Hippocampal formation (tissue), 2 donors: Measurements from ENCODE around the gene MYLK2.
"Not testable (repeated sequence)": the region's sequence is repeated elsewhere in the genome, so short reads cannot be mapped to it uniquely, and the experiment has no call there.

Experiments used
- DNase-seq, 2 donors: peaks; one replicate each; lab custom pipeline; 2025; lab: John Stamatoyannopoulos, UW

The MYLK2 gene

DNA sequence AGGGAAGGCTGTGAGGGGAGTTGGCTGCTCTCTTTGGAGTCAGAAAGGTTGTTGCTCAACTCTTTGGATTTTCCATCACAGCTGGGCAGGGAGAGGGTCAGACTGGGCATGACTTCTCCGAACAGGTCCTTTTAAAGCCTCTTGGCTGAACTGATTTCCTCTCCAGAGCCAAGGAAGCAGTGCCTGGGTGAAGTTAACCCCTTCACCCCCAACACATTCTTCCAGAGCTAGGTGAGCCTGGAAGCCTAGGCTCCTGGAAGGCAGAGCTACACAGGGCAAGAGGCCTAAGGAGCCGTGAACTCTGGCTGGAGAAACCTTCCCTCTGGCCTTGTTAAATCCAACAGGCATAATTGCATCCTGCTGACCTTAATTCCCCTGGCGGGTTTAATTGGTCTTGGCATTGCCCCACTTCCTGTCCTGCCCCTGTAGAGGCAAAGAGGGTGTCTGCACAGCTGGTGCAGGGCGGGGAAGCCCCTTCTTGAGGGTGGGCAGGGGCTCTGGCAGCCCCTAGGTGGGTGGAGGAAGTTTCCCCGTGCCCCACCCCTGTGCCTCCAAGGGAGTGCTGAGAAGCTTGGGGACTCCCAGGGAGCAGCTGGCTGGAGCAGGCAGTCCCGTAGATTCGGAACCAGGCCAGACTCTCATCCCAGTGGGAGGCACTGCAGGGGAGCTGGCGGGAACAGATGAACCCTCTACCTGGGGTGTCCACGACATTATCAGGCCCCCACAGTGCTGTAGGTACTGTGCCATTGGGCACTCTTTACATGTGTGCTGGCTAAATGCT, 3.6 kb upstream of the MYLK2 start:
- no peak for DNase-seq

DNA sequence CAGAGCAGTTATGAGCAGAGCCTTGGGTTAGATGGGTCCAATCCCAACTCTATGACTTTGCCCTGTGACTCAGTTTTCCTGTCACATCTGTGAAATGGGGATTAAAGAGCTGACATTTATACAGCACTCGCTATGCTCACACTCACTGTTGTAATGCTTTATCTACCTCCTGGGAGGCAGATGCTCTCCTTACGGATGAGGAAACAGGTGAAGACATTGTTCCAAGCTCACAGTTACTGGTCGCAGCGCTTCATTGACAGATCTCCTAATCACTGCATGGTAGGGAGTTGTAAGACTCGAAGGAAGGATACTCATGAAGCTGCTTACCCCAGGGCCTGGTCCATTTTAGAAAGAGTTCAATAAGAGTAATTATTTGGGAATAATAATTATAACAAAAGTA, 2.9 kb upstream of the MYLK2 start:
- no peak for DNase-seq

DNA sequence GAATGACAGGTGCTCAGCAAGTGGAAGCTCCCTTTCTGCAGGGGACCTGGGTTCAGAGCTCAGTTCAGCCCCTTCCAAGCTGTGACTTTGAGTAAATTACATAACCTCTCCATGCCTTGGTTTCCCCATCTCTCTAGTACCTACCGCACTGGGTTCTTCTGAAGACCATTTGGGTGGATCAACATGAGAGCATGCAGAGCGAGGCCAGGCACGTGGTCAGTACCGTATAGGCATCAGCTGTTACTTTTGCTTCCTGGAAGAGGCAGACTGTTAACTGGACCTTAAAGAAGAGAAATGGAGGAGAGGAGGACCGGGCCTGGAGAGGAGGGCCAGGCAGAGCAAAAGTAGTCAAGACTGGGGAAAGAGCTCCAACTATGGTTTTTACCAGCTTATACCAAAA, 1.7 kb upstream of the MYLK2 start:
- no peak for DNase-seq

DNA sequence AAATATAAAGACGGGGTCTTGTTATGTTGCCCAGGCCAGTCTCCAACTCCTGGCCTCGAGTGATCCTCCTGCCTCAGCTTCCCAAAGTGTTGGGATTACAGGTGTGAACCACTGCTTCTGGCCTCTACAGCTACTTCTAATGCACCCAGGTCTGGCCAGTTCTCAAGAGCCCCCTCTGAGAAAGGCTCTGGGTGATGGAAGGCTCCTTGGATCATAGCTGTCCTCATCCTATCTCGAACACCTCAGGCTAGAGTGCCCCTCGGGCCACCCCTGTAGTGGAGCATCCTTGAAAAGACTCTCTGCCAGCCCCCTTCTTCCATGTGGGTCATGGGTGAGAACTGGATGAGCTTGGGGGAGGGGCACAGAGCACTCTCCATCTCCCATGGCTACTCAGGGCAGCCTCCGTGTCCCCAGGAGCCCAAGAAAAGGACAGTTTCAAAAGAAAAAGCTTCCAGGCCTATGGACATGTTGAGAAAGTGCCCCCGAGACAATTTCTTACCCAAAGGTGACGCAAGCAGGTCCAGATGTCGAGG, 714 bp upstream of the MYLK2 start:
- DNase-seq, result no peak

DNA sequence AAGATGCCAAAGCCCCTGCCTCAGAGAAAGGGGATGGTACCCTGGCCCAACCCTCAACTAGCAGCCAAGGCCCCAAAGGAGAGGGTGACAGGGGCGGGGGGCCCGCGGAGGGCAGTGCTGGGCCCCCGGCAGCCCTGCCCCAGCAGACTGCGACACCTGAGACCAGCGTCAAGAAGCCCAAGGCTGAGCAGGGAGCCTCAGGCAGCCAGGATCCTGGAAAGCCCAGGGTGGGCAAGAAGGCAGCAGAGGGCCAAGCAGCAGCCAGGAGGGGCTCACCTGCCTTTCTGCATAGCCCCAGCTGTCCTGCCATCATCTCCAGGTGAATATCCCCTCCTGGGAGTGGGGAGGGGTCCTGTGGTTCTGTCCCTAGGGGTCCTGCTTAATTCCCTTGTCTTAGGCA, 1.1 kb downstream of the MYLK2 start:
- DNase-seq, result no peak

DNA sequence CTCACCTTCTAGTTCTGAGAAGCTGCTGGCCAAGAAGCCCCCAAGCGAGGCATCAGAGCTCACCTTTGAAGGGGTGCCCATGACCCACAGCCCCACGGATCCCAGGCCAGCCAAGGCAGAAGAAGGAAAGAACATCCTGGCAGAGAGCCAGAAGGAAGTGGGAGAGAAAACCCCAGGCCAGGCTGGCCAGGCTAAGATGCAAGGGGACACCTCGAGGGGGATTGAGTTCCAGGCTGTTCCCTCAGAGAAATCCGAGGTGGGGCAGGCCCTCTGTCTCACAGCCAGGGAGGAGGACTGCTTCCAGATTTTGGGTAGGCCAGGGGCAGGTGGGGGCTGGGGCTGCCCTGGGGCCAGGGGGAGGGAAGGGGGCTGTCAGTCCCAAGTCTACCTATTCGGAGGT, 2.3 kb downstream of the MYLK2 start:
- no peak for DNase-seq

DNA sequence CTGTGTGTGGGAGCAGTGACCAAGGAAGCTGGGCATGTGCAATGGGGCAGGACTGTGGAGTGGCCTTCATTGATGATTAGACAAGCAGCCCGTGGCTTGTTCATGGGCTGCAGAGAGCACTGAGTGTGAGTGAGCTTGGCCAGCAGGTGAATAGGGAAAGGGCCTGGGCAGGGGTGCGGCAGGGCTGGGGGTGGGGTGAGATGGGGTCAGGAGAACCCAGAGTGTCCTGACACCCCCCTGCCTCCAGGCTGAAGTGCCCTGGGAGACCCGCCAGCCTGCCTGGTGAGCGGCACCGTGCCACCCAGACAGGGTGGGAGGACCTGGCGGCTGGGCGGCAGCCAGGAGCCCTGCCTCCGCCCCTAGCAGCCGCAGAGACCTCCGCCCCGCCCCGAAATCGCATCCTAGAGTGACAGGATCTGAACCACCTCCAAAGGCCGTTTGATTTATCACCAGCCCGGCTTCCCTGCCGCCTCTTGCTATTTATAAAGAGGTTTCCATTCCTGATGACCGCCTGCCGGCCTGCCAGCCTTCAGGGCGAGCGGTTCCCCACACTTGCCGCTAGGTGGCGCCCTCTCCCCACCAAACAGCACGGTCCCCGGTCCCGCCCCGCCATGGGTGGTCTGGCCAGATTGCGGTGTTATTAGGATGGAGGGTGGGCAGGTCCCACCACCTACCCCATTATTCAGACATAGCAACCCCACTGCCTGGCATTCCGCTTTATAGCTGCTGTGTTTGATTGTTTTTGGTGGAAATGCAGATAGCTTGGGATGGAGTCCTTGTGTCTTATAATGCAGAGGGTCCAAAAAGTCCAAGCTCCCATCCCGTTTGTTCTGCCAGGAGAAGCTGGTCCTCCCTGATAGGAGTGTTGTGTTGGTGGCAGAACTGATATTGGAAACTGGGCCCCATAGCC, 3.5 kb downstream of the MYLK2 start:
- peak in 1 of 2 donors; percentile 64 for DNase-seq

DNA sequence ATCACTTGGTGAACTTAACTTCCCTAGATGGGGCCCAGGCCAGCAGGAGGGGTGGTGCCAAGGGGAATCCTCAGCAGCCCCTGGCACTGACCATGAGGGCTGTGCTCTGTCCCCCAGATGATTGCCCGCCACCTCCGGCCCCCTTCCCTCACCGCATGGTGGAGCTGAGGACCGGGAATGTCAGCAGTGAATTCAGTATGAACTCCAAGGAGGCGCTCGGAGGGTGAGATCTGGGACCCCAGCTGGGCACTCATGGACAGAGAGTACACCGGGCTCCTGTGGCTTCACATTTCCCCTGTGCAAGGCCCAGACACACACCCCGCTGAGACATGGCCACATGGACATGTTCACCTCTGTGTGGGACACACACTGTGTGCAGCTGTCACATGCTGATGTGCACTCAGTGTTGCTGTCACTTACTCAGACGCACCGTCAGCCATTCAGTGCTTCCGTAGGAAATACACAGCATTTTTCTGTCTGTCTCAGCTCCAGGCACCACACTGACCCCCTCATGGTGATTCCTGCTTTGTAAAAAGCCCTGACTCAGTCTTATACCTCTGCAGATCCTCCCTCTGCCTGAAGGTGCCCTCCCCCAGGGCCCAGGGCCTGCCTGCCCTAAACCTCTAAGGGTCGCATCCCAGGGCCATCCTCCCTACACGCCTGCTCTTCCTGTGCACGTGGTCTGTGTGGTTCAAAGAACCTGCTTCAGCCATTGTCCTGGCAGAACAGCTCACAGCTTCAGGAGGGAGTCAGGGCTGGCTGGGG, 4.4 kb downstream of the MYLK2 start:
- DNase-seq, result no peak

DNA sequence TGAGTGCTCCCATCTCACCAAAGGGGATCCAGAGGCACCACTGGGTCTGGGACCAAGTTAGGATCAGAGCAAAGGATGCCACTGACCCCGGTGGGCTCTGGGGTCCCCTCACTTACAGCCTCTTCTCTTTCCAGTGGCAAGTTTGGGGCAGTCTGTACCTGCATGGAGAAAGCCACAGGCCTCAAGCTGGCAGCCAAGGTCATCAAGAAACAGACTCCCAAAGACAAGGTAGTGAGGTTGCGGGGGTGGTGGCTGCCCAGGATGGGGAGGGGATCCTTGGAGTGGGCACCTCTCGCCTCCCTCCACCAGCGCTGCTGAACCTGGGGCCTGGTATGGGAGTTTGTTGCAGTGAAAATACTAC, 4.9 kb downstream of the MYLK2 start:
- no peak for DNase-seq

DNA sequence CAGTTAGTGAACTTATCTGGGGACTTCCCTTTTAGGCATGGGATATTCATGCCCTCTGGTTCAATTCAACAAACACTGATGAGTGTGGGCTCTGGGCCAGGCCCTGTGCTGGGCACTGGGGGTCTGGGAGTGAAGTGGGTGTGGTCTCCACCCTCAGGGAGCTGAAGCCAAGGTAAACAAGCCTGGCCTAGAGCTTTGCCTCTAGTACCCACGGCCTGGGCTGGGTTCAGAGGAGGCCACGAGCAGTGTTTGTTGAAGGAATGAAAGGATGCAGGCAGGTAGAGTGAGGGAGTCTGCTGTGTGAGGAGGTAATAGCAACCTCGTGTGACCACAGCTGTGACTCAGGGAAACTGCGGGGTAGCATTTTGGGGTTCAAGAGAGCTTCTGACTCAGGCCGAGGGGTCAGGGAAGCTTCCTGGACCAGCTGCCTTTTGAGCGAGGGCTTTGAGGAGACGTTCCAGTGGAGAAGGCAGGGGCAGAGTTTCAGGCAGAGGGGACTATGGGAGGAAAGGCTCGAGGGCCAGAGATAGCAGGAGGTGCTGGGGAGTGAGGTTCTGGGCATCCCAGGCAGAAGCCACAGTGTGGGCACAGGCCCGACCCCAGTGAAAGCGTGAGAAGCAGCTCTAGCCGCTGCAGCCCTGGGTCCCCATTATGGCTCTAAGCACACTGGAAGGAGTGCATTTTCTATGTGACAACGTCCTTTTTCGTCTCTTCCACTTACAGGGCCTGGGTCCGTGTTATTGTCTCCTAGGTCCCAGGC, 5.6 kb downstream of the MYLK2 start:
- DNase-seq, result no peak

DNA sequence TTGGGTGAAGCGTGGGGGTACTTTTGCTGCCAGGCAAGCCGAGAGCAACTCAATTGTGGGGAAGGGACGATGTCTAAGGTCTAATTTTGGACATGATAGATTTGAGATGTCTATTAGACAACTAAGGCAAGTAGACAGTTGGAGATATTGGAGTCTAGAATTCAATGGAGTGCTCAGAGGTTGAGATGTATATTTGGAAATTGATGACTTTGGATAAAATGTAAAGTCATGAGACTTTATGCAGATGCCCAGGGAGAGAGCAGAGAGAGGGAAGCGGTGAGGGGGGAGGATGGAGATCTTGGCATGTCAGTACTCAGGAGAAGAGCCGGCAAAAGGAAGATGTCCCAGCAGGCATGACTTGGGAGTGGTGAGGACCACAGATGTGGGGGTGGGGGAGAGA, 6.9 kb downstream of the MYLK2 start:
- DNase-seq, result no peak

DNA sequence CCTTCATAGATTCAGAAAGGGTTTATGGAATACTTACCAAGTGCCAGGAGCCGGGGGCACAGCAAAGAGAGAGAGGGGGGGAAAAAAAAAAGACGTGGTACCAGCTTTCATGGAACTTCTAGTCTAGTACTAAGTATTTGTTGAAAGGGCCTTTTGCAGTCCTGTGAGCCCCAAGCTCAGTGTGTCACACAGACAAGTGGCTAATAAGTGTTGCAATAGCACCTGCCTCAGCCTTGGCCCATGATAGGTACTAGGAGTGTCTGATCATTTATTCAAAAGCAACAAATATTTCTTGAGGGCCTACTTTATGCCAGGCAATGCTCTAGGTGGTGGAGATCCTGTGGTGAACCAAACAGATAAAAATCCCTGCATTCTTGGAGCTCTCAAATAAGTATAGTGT, 7.9 kb downstream of the MYLK2 start:
- no peak for DNase-seq

DNA sequence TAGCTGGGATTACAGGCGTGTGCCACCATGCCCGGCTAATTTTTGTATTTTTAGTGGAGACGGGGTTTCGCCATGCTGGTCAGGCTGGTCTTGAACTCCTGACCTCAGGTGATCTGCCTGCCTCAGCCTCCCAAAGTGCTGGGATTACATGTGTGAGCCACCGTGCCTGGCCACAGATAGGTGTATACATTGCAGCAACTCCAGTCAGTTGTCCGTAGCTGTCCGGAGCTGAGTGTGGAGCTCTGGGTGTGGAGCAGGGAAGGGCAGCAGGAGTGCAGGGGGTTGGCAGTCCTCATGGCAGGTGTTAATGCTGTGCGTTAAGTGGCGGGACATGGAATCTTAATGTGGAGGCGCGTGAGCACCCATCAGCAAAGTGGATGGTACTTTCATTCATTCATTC, 8.9 kb downstream of the MYLK2 start:
- DNase-seq, result not testable (repeated sequence)

DNA sequence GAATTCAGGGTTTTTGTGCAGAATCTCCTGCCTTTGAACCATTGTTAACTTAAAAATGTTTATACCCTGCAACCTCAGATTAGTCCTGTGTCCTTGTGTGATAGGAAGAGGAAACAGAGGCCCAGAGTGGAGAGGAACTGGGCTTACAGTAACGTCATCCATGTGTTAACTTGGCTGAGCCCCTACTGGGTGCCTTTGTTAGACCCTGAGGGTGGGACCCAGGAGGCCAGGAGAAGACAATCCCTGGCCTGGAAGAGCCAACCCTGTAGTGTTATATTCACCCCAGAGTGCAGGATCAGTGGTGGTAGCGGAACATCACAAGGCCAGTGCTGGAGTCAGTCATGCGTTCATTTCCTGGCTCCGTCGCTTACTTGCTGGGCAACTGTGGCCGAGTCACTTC, 10.6 kb downstream of the MYLK2 start:
- no peak for DNase-seq

DNA sequence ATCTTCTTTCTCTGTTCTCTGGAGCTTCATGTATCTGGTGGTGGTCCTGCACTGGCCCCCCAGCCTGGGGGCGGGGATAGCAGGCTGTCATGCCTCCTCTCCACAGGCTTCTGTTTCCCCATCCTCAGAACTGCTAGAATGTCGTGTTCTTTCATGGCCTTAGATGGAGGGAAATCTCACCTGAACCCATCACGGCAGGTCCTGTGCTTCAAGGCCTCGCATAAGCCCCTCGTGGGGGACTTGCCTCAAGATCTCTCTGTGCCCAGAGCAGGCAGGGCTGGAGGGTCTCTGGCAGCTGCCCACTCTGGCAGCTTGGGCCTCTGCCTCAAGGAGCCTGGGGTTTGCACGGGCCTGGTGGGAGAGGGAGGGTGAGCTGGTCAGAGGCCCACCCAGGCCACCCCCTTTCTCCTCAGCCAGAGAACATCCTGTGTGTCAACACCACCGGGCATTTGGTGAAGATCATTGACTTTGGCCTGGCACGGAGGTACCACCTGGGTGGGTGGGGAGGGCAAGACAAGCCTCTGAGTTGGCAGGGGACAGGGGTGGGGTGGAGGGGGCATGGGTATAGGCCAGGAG, 11.3 kb downstream of the MYLK2 start:
- no peak for DNase-seq

DNA sequence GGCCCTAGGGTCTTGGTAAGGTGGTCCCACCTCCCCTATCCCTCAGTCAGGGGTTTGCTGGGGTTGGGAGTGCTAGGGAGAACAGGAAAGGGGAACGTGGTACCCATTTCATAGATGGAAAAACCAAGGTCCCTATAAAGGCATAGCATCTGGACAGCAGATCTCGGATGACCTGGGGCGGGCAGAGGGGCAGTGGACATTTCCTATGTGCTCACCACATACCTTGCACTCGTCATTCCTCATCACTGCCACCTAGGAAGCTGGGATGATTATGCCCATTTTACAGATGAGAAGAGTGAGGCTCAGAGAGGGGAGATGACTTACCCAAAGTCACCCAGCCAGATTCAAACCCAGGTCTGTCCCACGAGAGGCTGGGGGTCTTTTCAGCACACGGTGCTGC, 12.1 kb downstream of the MYLK2 start:
- DNase-seq, result no peak

DNA sequence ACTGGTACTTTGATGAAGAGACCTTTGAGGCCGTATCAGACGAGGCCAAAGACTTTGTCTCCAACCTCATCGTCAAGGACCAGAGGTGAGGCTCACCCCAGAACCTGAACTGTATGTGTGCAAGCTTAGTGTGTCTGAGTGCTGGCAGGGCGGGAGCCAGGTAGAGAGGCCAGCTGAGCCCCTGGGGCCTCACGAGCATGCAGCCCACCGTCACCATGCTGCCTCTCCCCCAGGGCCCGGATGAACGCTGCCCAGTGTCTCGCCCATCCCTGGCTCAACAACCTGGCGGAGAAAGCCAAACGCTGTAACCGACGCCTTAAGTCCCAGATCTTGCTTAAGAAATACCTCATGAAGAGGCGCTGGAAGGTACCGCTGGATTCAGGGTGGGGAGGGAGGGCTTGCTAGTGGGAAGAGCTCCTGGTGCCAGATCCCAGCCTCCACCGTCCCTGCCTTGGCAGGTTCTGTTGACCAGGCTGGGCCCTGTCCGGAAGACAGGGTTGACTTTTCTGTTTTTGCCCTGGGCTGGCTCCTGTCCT, 12.7 kb downstream of the MYLK2 start:
- DNase-seq, result no peak

DNA sequence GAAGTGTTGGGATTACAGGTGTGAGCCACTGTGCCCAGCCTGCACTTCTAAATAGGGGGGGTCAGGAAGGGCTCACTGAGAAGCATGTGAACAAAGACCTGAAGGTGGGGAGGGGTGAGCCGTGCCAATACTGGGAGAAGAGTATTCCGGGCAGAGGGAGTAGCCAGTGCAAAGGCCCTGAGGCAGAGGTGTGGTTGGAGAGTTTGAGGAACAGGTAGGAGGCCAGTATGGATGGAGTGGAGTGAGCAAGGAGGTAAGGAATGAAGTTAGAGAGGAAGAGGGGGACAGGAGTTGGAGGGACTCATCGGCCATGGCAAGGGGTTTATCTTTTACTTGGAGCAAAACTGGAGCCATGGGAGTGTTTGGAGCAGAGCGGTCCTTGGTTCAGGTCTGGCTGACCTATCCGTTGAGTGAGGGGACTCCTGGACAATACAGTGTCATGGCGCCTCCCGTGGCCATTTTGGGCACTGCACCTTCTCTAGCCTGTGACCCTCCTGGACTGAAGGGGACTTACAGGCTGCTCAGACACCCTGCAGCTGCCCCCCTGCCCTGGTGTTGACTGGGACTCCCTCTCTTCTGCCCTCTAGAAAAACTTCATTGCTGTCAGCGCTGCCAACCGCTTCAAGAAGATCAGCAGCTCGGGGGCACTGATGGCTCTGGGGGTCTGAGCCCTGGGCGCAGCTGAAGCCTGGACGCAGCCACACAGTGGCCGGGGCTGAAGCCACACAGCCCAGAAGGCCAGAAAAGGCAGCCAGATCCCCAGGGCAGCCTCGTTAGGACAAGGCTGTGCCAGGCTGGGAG, 14.2 kb downstream of the MYLK2 start:
- peak in 1 of 2 donors; percentile 5 for DNase-seq

DNA sequence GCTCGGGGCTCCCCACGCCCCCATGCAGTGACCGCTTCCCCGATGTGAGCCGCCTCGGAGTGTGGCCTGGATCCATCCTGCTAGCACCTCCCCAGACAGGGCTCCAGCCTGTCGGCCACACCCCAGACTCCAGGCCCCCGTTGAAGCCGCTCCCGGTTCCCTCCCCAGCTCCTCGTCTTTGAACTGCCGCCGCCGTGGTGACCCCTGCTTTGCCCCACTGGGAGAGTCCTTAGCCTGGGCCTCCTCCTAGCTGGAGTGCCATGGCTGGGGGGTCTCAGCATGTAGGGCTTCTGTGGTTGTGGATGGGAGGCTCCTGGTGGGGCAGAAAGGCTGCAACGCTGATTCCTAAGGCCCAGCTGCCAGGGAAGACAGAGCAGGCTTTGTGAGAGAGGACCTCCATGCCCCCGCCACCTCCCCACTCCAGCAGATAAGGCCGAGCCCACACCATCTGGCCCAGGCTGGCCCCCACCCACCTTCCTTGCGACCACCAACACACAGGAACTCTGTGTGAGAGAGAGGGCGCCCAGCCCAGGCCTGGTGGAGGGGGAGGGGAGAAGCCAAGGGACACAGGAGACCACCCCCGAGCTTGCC, 14.9 kb downstream of the MYLK2 start:
- no peak for DNase-seq

DNA sequence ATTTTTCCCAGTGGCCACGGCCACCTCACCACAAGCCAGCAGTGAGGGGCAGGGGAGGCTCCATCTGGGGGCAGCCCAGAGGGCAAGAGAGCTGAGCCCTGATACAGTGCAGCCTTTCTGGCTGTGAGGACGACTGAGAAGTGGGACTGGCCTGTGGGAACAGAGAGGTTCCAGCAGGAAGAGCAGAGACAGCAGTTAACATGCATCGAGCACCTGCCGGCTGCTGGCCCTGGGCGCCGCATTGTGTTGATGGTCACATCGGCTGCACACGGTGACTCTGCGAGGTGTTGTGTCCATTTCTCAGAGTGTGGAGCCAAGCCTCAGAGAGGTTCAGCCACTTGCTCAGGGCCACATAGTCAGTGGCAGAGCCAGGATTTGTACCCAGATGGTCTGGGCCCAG, 16.4 kb downstream of the MYLK2 start:
- DNase-seq, result no peak
